AG09319 (cell line): ENCODE results near the gene TMEM221.

ENCODE experiments used
- DNase-seq: peaks from one replicate; pipeline ENCODE4 v3.0.0-alpha.2; 2010; ENCODE audit warnings: low read depth; ENCODE audit errors: extremely low read depth
- TF ChIP-seq, protein P1 (sequence below): IDR thresholded peaks from 2 replicates; pipeline ENCODE4 v1.5.1; 2011; ENCODE audit warnings: low read depth, mild to moderate bottlenecking, inconsistent platforms, low read length, moderate library complexity

Gene TMEM221

DNA sequence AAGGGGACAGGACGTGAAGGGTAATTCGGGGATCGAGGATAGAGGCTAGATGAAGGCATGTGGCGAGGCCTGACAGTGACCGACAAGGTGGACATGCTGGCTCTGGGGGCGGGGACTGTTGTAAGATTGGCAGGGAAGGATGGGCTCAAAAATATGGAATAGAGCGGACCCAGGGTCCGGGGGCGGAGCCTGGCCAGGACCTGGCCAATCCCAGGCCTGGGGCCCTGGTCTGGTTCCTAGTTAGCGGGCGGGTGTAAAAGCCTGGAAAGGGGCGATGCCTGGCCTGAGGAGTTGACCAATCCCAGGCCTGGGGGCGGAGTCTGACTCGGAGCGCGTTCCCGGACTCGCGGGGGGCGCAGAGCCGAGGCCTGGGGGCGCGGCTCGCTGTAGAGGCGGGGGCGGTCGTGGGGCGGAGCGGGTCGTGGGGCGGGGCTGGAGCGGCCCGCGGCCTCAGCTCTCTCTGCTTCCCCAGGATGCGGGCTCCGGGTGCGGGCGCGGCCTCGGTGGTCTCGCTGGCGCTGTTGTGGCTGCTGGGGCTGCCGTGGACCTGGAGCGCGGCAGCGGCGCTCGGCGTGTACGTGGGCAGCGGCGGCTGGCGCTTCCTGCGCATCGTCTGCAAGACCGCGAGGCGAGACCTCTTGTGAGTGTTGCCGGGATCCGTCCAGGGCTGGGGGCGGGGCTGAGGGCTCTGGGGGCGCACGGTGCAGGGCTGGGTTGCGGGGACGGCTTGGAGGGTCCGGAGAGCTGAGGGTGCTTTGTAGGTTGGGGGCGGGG, 21.8 kb upstream of the TMEM221 start, which contains the start of gene SLC27A1:
Gene SLC27A1 (plus strand): TSS at position 457 of the 774 bp plus-strand sequence. CDS start 17 bp downstream, at position 474.
- TF ChIP-seq, protein P1, sequence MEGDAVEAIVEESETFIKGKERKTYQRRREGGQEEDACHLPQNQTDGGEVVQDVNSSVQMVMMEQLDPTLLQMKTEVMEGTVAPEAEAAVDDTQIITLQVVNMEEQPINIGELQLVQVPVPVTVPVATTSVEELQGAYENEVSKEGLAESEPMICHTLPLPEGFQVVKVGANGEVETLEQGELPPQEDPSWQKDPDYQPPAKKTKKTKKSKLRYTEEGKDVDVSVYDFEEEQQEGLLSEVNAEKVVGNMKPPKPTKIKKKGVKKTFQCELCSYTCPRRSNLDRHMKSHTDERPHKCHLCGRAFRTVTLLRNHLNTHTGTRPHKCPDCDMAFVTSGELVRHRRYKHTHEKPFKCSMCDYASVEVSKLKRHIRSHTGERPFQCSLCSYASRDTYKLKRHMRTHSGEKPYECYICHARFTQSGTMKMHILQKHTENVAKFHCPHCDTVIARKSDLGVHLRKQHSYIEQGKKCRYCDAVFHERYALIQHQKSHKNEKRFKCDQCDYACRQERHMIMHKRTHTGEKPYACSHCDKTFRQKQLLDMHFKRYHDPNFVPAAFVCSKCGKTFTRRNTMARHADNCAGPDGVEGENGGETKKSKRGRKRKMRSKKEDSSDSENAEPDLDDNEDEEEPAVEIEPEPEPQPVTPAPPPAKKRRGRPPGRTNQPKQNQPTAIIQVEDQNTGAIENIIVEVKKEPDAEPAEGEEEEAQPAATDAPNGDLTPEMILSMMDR: no peak

DNA sequence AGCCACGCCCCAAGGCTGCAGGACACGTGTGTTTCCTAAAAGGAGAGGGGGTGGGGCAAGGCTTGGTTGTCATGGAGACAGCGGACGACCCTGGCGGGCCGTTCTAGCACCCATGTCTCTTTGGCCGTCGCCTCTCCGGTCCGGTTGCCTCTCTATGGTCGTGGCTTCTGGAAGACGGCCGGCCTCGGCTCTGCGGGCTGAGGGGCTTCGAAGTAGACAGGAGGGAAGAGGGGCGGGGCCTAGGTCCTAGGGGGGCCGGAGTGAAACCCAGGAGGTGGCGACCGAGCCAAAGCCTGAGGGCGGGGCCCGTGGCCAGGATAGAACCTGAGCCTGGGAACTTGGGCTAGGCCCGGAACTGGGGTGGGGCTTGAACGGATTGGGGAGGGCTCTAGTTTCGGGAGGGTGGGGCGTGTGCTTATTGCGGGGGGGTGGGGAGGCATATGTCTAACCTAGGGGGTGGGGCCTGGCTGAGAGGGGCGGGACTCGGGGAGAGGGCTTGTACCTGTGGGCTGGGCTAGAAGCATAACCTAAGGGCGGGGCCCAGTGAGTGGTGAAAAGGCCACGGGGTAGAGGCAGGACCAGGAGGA, 21.1 kb upstream of the TMEM221 start:
- TF ChIP-seq, protein P1: no peak
- DNase-seq: peak; percentile 91

More for the DNA sequence above, 21.8 kb upstream of the TMEM221 start, which contains the start of gene SLC27A1:
- DNase-seq: peak; percentile 98

DNA sequence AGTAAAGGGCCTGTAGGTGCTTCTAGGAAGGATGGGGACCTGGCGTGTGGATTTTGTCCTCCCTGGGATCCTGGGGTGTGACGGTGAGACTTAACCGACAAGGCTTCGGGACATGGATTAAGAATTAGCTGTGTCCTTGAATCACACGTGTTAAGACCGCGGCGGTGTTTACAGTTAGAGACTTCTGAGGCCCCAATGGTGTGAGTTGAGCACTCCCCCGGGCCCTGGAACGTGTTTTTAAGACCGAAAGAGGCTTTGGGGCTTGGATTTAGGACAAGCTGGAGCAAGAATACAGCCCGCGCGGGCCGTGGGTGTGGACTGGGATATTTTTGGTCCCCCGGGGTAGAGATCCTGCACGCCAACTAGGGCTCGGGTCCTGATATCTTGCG, 20.6 kb upstream of the TMEM221 start:
- TF ChIP-seq, protein P1: no peak
- no peak for DNase-seq

DNA sequence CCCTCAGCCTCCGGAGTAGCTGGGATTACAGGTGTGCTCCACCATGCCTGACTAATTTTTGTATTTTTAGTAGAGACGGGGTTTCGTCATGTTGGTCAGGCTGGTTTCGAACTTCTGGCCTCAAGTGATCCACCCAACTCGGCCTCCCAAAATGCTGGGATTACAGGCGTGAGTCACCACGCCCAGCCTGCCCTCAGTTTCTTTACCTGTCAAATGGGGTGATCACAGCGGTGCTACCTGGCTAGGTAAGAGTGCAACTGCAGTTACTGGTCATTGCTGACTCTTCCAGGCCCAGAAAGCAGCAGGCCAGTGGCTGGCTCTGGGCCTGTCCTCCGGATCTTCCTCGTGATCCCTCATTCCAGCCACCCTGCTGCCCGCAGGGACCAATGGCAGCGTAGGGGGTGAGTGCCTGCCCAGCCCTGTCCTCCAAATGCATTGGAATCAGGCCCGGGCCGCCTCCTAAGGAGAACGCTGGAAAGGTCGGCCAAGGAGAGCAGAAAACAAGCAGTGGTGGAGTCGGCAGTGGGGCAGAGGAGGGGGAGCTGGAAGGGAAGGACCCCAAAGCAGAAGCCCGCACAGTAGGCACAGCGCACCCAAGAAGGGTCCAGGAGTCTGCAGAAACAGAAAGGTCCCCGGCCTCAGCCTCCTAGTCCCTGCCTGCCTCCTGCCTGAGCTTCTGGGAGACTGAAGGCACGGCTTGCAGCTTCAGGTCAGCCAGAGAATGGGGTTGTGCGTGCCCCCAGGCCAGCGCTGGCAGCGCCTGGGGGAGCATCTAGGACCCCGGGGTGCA, 20.0 kb upstream of the TMEM221 start:
- TF ChIP-seq, protein P1: no peak
- DNase-seq: no peak

DNA sequence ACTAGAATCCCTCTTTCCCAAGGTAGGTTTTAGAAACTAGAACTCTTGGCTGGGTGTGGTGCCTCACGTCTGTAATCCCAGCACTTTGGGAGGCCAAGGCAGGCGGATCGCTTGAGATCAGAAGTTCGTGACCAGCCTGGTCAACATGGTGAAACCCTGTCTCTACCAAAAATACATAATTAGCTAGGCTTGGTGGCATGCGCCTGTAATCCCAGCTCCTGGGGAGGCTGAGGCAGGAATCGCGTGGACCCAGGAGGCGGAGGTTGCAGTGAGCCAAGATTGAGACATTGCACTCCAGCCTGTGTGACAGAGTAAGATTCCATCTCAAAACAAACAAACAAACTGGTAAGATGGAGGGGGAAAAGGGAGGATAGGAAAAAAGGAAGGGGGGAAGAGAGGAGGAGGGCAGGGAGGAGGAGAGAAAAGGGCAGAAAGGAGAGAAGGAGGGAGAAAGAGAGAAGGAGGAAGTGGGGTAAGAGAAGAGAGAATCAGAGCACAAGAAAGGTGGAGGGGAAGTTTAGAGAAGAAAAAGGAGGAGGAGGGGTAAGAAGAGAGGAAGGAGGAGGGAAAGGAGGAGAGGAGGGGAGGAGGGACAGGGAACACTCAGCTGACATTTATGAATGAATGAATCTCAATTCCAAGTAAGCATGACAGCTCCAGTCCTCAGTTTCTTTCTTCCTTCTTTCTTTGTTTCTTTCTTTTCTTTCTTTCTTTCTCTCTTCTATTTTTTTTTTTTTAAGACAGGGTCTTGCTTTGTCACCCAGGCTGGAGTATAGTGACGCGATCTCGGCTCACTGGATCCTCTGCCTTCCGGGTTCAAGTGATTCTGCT, 19.2 kb upstream of the TMEM221 start:
- no peak for DNase-seq
- TF ChIP-seq, protein P1: no peak

DNA sequence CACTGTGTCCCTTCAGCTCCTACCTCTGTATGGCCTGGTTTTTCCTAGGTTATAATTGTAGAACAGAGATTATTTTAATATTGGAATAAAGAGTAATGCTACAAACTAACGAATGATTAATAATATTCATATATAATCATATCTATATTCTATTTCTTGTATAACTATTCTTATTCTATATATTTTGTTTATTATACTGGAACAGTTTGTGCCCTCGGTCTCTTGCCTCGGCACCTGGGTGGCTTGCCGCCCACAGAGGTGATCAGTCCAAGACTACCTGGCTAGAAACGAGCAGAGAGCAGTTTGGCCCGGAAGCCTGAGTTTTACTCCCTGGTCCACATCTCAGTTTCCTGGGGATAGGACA, 18.0 kb upstream of the TMEM221 start:
- TF ChIP-seq, protein P1: no peak
- no peak for DNase-seq
